ENCODE results near the gene FAM221B.

GRCh38 chr9:35852876-35853865 is 24.6 kb upstream of the FAM221B start:
- TF ChIP-seq POLR2A (IDR thresholded peaks at IDR 0.05), result no peak
- TF ChIP-seq, protein P1, sequence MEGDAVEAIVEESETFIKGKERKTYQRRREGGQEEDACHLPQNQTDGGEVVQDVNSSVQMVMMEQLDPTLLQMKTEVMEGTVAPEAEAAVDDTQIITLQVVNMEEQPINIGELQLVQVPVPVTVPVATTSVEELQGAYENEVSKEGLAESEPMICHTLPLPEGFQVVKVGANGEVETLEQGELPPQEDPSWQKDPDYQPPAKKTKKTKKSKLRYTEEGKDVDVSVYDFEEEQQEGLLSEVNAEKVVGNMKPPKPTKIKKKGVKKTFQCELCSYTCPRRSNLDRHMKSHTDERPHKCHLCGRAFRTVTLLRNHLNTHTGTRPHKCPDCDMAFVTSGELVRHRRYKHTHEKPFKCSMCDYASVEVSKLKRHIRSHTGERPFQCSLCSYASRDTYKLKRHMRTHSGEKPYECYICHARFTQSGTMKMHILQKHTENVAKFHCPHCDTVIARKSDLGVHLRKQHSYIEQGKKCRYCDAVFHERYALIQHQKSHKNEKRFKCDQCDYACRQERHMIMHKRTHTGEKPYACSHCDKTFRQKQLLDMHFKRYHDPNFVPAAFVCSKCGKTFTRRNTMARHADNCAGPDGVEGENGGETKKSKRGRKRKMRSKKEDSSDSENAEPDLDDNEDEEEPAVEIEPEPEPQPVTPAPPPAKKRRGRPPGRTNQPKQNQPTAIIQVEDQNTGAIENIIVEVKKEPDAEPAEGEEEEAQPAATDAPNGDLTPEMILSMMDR (IDR thresholded peaks at IDR 0.05), result no peak
